HepG2 (cell line): ENCODE measurements around the gene FUOM. TPM values are rescaled to one million over a fixed set of nuclear protein-coding genes. Genes with fewer than 3 reads are reported as not detected.

Source experiments
- BCL6 ChIP-seq: IDR thresholded peaks from 2 replicates; pipeline ENCODE4 v1.6.1; 2016; ENCODE audit warnings: missing genetic modification reagents, missing compliant biosample characterization
- GABPB1 ChIP-seq: IDR thresholded peaks from 2 replicates; pipeline ENCODE4 v1.6.1; 2016; ENCODE audit warnings: mild to moderate bottlenecking, missing genetic modification reagents, moderate library complexity, missing compliant biosample characterization
- MAF1 ChIP-seq: sonication (generic); formaldehyde crosslinking; IDR thresholded peaks from 2 replicates; pipeline ENCODE4 v1.5.0; 2020; ENCODE audit warnings: missing genetic modification reagents, borderline replicate concordance
- ZNF282 ChIP-seq: fragments of 450-650 bp; IDR thresholded peaks from 2 replicates; pipeline ENCODE4 v1.6.1; 2018; ENCODE audit not compliant: partially characterized antibody
- ZNF577 ChIP-seq: sonication (generic); formaldehyde crosslinking; IDR thresholded peaks from 2 replicates; pipeline ENCODE4 v1.4.0; 2020; ENCODE audit warnings: mild to moderate bottlenecking, low read depth, missing genetic modification reagents, borderline replicate concordance
- polyA plus RNA-seq, 8 experiments: library from polyadenylated mRNA; depleted of rRNA in 3 of 8; stranded (reverse) in 7 of 8; unstranded in 1 of 8; fragments of >200 nt; fragmentation: Illumina TruSeq in 4 of 8; extraction: Trizol in 4 of 8; gene quantifications; 2 replicates each; pipeline versions ENCODE4 v1.2.1 to v1.2.3, GENCODE V29; 2011 to 2016; ENCODE audit warnings: low read depth in 4 of 8, missing spikeins in 1 of 8, mixed read lengths in 1 of 8; ENCODE audit not compliant: insufficient read depth in 1 of 8
- total RNA-seq, 5 experiments: library from RNA; depleted of rRNA; stranded (reverse); fragments of >200 nt; fragmentation: Illumina TruSeq; extraction: Trizol; gene quantifications; 2 replicates each; pipeline ENCODE4 v1.2.3, GENCODE V29; 2016; ENCODE audit warnings: low read depth in 1 of 5
- TF ChIP-seq, protein P1 (sequence below), 2 experiments: sonication (generic) in 1 of 2; formaldehyde crosslinking in 1 of 2; IDR thresholded peaks; 2 replicates each; pipeline versions ENCODE4 v1.4.0 to v1.6.1; 2016 to 2020; ENCODE audit warnings: borderline replicate concordance in 1 of 2, low read depth in 1 of 2, mild to moderate bottlenecking in 1 of 2, missing genetic modification reagents in 1 of 2
- TF ChIP-seq, protein P2 (sequence below): sonication (generic); formaldehyde crosslinking; conservative IDR thresholded peaks from 2 replicates; pipeline ENCODE4 v1.8.0; 2022; ENCODE audit warnings: low read depth, missing genetic modification reagents
- TF ChIP-seq, protein P3 (sequence below): sonication (generic); formaldehyde crosslinking; IDR thresholded peaks from 2 replicates; pipeline ENCODE4 v1.8.1; 2023; ENCODE audit warnings: mild to moderate bottlenecking, missing genetic modification reagents
- TF ChIP-seq, protein P4 (sequence below): sonication (generic); formaldehyde crosslinking; IDR thresholded peaks from 2 replicates; pipeline ENCODE4 v1.5.0; 2020; ENCODE audit warnings: missing genetic modification reagents

Gene FUOM
- total and polyA plus RNA-seq, 2 of the 13 experiments (the other 11 are each of a cell fraction or from before 2014, with no cell fraction given): 27.5 to 60.4 TPM

DNA sequence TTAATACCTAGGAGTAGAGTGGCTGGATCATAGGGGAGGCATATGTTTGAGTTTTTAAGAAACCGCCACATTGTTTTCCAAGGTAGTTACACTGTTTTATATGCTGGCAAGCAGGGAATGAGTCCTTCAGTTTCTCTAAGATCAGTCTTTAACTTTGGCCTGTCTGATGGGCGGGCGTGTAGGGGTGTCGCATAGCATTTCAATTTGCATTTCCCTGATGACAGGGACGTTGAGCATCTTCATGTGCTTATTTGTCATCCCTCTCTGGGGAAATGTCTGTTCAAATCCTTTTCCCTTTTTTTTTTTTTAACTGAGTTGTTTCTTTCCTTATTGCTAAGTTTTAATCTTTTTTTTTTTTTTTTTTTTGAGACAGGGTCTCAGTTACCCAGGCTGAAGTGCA lies 46.0 kb upstream of the FUOM start (continued):
- TF ChIP-seq, protein P1, sequence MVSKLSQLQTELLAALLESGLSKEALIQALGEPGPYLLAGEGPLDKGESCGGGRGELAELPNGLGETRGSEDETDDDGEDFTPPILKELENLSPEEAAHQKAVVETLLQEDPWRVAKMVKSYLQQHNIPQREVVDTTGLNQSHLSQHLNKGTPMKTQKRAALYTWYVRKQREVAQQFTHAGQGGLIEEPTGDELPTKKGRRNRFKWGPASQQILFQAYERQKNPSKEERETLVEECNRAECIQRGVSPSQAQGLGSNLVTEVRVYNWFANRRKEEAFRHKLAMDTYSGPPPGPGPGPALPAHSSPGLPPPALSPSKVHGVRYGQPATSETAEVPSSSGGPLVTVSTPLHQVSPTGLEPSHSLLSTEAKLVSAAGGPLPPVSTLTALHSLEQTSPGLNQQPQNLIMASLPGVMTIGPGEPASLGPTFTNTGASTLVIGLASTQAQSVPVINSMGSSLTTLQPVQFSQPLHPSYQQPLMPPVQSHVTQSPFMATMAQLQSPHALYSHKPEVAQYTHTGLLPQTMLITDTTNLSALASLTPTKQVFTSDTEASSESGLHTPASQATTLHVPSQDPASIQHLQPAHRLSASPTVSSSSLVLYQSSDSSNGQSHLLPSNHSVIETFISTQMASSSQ (IDR thresholded peaks at IDR 0.05; ENCODE audit: low read depth): no peak
- TF ChIP-seq, protein P1 (CRISPR knock-in tag; IDR thresholded peaks at IDR 0.05; ENCODE audit: borderline replicate concordance): no peak
- TF ChIP-seq, protein P2, sequence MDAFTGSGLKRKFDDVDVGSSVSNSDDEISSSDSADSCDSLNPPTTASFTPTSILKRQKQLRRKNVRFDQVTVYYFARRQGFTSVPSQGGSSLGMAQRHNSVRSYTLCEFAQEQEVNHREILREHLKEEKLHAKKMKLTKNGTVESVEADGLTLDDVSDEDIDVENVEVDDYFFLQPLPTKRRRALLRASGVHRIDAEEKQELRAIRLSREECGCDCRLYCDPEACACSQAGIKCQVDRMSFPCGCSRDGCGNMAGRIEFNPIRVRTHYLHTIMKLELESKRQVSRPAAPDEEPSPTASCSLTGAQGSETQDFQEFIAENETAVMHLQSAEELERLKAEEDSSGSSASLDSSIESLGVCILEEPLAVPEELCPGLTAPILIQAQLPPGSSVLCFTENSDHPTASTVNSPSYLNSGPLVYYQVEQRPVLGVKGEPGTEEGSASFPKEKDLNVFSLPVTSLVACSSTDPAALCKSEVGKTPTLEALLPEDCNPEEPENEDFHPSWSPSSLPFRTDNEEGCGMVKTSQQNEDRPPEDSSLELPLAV (CRISPR knock-in tag): no peak
- TF ChIP-seq, protein P3, sequence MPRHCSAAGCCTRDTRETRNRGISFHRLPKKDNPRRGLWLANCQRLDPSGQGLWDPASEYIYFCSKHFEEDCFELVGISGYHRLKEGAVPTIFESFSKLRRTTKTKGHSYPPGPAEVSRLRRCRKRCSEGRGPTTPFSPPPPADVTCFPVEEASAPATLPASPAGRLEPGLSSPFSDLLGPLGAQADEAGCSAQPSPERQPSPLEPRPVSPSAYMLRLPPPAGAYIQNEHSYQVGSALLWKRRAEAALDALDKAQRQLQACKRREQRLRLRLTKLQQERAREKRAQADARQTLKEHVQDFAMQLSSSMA (CRISPR knock-in tag): no peak
- no peak for TF ChIP-seq GABPB1 (CRISPR knock-in tag)
- TF ChIP-seq BCL6 (CRISPR knock-in tag): no peak
- TF ChIP-seq ZNF577 (CRISPR knock-in tag): no peak
- TF ChIP-seq, protein P4, sequence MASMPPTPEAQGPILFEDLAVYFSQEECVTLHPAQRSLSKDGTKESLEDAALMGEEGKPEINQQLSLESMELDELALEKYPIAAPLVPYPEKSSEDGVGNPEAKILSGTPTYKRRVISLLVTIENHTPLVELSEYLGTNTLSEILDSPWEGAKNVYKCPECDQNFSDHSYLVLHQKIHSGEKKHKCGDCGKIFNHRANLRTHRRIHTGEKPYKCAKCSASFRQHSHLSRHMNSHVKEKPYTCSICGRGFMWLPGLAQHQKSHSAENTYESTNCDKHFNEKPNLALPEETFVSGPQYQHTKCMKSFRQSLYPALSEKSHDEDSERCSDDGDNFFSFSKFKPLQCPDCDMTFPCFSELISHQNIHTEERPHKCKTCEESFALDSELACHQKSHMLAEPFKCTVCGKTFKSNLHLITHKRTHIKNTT: no peak
- TF ChIP-seq ZNF282: no peak
- no peak for TF ChIP-seq MAF1
